ENCODE data around the gene RAPGEFL1. TPM values are rescaled to one million over a fixed set of nuclear protein-coding genes. Genes with fewer than 3 reads are reported as not detected.

The RAPGEFL1 gene
- total RNA-seq, 1 experiment from 2014 or later, result 14.0 TPM

DNA sequence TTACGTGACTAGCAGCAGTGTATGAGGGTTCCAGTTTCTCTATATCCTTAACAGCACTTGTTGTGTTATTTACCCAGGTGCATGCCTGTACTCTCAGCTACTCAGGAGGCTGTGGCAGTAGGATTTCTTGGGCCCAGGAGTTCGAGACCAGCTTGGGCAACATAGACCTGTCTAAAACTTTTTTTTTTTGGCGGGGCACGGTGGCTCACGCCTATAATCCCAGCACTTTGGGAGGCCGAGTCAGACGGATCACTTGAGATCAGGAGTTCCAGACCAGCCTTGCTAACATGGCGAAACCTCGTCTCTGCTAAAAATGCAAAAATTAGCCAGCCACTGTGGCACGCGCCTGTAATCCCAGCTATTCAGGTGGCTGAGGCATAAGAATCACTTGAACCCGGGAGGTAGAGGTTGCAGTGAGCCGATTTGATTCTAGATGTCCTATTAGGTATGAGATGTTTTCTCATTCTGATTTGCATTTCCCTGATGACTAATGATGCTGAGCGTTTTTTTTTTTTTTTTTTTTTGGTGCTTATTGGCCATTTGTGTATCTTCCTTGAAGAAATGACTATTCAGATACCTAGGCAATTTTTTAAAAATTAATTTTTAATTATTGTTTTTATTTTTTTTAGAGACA, 23.6 kb upstream of the RAPGEFL1 start:
- no peak for TF ChIP-seq EZH2 (IDR thresholded peaks at IDR 0.05; ENCODE audit: low read depth)
- TF ChIP-seq, protein P1, sequence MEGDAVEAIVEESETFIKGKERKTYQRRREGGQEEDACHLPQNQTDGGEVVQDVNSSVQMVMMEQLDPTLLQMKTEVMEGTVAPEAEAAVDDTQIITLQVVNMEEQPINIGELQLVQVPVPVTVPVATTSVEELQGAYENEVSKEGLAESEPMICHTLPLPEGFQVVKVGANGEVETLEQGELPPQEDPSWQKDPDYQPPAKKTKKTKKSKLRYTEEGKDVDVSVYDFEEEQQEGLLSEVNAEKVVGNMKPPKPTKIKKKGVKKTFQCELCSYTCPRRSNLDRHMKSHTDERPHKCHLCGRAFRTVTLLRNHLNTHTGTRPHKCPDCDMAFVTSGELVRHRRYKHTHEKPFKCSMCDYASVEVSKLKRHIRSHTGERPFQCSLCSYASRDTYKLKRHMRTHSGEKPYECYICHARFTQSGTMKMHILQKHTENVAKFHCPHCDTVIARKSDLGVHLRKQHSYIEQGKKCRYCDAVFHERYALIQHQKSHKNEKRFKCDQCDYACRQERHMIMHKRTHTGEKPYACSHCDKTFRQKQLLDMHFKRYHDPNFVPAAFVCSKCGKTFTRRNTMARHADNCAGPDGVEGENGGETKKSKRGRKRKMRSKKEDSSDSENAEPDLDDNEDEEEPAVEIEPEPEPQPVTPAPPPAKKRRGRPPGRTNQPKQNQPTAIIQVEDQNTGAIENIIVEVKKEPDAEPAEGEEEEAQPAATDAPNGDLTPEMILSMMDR (conservative IDR thresholded peaks at IDR 0.05), result no peak
- Histone ChIP-seq H3F3A (ENCODE audit: insufficient read depth, low read depth) (peaks cover 3% of the 10 kb centered on the region; the same call in 1 of the 2 replicates), H3K4me1 (replicated peaks; ENCODE audit: insufficient read depth) (no peaks in the 10 kb centered on the region), H2AFZ (no peak overlapping the region), H3K4me2 (no peak overlapping the region), H3K27me3 (ENCODE audit: insufficient read depth, low read depth) (no peaks in the 10 kb centered on the region), H4K20me1 (ENCODE audit: insufficient read depth) (peaks cover 16% of the 10 kb centered on the region; the same call in 1 of the 2 replicates), H3K4me3 (no peak overlapping the region), H3K27ac (no peak overlapping the region), H3K9me2 (ENCODE audit: insufficient read depth) (no peaks in the 10 kb centered on the region), H3K9me3 (ENCODE audit: insufficient read depth, low read depth) (no peaks in the 10 kb centered on the region), H3K36me3 (ENCODE audit: low read depth) (peaks cover 7% of the 10 kb centered on the region; the same call in 1 of the 2 replicates), H3K79me2 (ENCODE audit: low read depth) (peaks cover 14% of the 10 kb centered on the region; the same call in 1 of the 2 replicates)
- ChIA-PET POLR2A (ENCODE audit: unreplicated experiment) (interaction anchor here (0.6 kb wide), 1 partner anchor 146 kb away, joined by 14 read pairs; no protein-coding TSS in a partner anchor), CTCF (interaction anchor here (0.6 kb wide), 1 partner anchor 40 kb away, joined by 3 read pairs; no protein-coding TSS in a partner anchor)
- intact Hi-C loops (cut with micrococcal nuclease; ENCODE audit: unreplicated experiment), result no loop called here
- BruUV-seq (replicated peaks), result no TSS peak
- DNase-seq, result no peak

DNA sequence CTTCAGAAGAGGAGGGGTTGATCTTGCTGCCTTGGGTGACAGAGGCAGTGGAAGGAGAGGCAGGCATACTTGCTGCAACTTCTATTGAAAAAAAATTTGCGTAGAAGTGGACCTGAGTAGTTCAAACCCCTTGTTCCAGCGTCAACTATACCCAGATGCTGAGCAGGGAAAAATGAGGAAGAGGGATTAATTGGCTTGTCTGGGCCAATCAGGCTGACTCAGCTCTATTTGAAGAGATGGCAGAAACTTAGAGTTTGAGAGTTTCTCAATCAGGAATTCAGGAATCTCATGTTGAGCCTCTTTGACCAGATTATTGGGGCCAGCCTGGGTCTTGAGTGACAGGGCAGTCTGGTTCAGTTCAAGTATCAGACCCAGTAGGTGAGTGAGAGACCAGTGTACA, 19.3 kb upstream of the RAPGEFL1 start:
- Histone ChIP-seq H3K4me2 (no peak overlapping the region), H3K9me3 (ENCODE audit: insufficient read depth, low read depth) (no peaks in the 10 kb centered on the region), H3K4me3 (no peak overlapping the region), H3K79me2 (ENCODE audit: low read depth) (peaks cover 12% of the 10 kb centered on the region; the same call in 1 of the 2 replicates), H2AFZ (no peak overlapping the region), H3K4me1 (replicated peaks; ENCODE audit: insufficient read depth) (no peaks in the 10 kb centered on the region), H3K27ac (no peak overlapping the region), H4K20me1 (ENCODE audit: insufficient read depth) (peaks cover 13% of the 10 kb centered on the region; the same call in 1 of the 2 replicates), H3K36me3 (ENCODE audit: low read depth) (peaks cover 13% of the 10 kb centered on the region), H3K9me2 (ENCODE audit: insufficient read depth) (no peaks in the 10 kb centered on the region), H3F3A (ENCODE audit: insufficient read depth, low read depth) (peaks cover 7% of the 10 kb centered on the region; the same call in 1 of the 2 replicates), H3K27me3 (ENCODE audit: insufficient read depth, low read depth) (no peaks in the 10 kb centered on the region)
- no peak for TF ChIP-seq EZH2 (IDR thresholded peaks at IDR 0.05; ENCODE audit: low read depth)
- TF ChIP-seq, protein P1 (conservative IDR thresholded peaks at IDR 0.05), result no peak
- DNase-seq, result no peak
- POLR2A ChIA-PET (ENCODE audit: unreplicated experiment), result no interaction called here
- intact Hi-C loops (cut with micrococcal nuclease; ENCODE audit: unreplicated experiment), result no loop called here
- CTCF ChIA-PET, result no interaction called here
- BruUV-seq (replicated peaks), result no TSS peak

DNA sequence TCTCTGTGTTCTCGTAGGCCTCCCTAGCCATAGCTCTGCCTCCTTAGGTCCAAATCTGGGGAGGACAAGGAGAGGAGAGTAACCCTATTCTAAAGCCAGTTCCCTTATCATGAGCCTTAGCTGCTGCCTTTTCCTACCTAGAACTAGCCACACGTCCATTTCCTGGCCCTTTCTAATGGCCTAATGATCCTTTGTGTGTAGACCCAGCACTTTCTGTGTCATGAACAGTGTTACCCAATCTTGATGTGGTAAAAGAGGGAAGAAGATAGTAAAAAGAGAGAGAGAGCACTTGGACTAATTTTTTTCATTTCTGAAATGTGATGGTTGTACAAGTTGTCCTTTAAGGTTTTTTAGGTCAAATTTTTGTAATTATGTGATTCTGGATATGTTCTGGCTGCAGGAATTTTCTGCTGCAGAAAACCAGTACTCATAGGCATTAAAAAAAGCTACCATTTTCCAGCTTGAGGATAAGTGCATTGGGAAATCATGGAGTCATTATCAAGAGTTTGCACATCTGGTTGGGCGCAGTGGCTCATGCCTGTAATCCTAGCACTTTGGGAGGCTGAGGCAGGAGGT, 18.7 kb upstream of the RAPGEFL1 start:
- CTCF ChIA-PET, result no interaction called here
- Histone ChIP-seq H3K4me1 (replicated peaks; ENCODE audit: insufficient read depth) (no peaks in the 10 kb centered on the region), H2AFZ (no peak overlapping the region), H3K9me2 (ENCODE audit: insufficient read depth) (no peaks in the 10 kb centered on the region), H3K9me3 (ENCODE audit: insufficient read depth, low read depth) (no peaks in the 10 kb centered on the region), H3K4me2 (no peak overlapping the region), H3K36me3 (ENCODE audit: low read depth) (peaks cover 13% of the 10 kb centered on the region), H3F3A (ENCODE audit: insufficient read depth, low read depth) (peaks cover 7% of the 10 kb centered on the region; the same call in 1 of the 2 replicates), H3K4me3 (no peak overlapping the region), H3K27ac (no peak overlapping the region), H3K27me3 (ENCODE audit: insufficient read depth, low read depth) (no peaks in the 10 kb centered on the region), H4K20me1 (ENCODE audit: insufficient read depth) (peaks cover 13% of the 10 kb centered on the region; the same call in 1 of the 2 replicates), H3K79me2 (ENCODE audit: low read depth) (peaks cover 12% of the 10 kb centered on the region; the same call in 1 of the 2 replicates)
- intact Hi-C loops (cut with micrococcal nuclease; ENCODE audit: unreplicated experiment), result no loop called here
- no peak for DNase-seq
- BruUV-seq (replicated peaks), result no TSS peak
- no peak for TF ChIP-seq EZH2 (IDR thresholded peaks at IDR 0.05; ENCODE audit: low read depth)
- TF ChIP-seq, protein P1 (conservative IDR thresholded peaks at IDR 0.05), result no peak
- POLR2A ChIA-PET (ENCODE audit: unreplicated experiment), result no interaction called here
